GM18951 (cell line): ENCODE data around the gene TRIO.

ENCODE experiments used
- POLR2A ChIP-seq: IDR thresholded peaks from 4 replicates; pipeline ENCODE4 v1.6.1; 2011; ENCODE audit warnings: mild to moderate bottlenecking; ENCODE audit not compliant: insufficient read length, insufficient read depth; ENCODE audit errors: extremely low read depth
- in situ Hi-C: fragments of 300-500 bp; cut with MboI; formaldehyde crosslinking; loops from one replicate; pipeline ENCODE4 v1.12.0; 2022; ENCODE audit warnings: low sequenced_read_pairs, mixed read lengths, inconsistent platforms; ENCODE audit not compliant: unreplicated experiment

Gene TRIO

GRCh38 chr5:14231890-14232289, 88.7 kb downstream of the TRIO start:
- in situ Hi-C loops = no loop called here
- TF ChIP-seq POLR2A = no peak

GRCh38 chr5:14234204-14234603, 91.1 kb downstream of the TRIO start:
- in situ Hi-C loops = no loop called here
- no peak for TF ChIP-seq POLR2A

GRCh38 chr5:14235872-14236271, 92.7 kb downstream of the TRIO start:
- in situ Hi-C loops = no loop called here
- TF ChIP-seq POLR2A = no peak

- no peak for TF ChIP-seq POLR2A
- in situ Hi-C loops = no loop called here
Measured at GRCh38 chr5:14236757-14237156, 93.6 kb downstream of the TRIO start.

GRCh38 chr5:14237317-14238086, 94.4 kb downstream of the TRIO start:
- TF ChIP-seq POLR2A = no peak
- in situ Hi-C loops = no loop called here

- TF ChIP-seq POLR2A = no peak
- in situ Hi-C loops = no loop called here
Measured at GRCh38 chr5:14238272-14238671, 95.1 kb downstream of the TRIO start.

- TF ChIP-seq POLR2A = no peak
- in situ Hi-C loops = no loop called here
Measured at GRCh38 chr5:14239404-14239803, 96.3 kb downstream of the TRIO start.

- in situ Hi-C loops = no loop called here
- no peak for TF ChIP-seq POLR2A
Measured at GRCh38 chr5:14239951-14240350, 96.8 kb downstream of the TRIO start.

- in situ Hi-C loops = no loop called here
- no peak for TF ChIP-seq POLR2A
Measured at GRCh38 chr5:14240359-14240758, 97.2 kb downstream of the TRIO start.

GRCh38 chr5:14241141-14241540, 98.0 kb downstream of the TRIO start:
- no peak for TF ChIP-seq POLR2A
- in situ Hi-C loops = no loop called here

- TF ChIP-seq POLR2A = no peak
- in situ Hi-C loops = no loop called here
Measured at GRCh38 chr5:14242447-14242846, 99.3 kb downstream of the TRIO start.

GRCh38 chr5:14242871-14243383, 99.8 kb downstream of the TRIO start:
- in situ Hi-C loops = no loop called here
- no peak for TF ChIP-seq POLR2A

GRCh38 chr5:14243766-14244165, 100.6 kb downstream of the TRIO start:
- in situ Hi-C loops = no loop called here
- TF ChIP-seq POLR2A = no peak

GRCh38 chr5:14244721-14245120, 101.6 kb downstream of the TRIO start:
- TF ChIP-seq POLR2A = no peak
- in situ Hi-C loops = no loop called here
